Stimulated activated CD8-positive, alpha-beta memory T cell treated with anti-CD3 and anti-CD28 coated beads, Interleukin-15, amount 100 ng/mL, for 24 hours (primary cell): Measurements from ENCODE around the gene CYP2E1.
"Not testable (repeated sequence)": the region's sequence is repeated elsewhere in the genome, so short reads cannot be mapped to it uniquely, and the experiment has no call there.

Source experiments
- DNase-seq: peaks from one replicate; pipeline ENCODE4 v3.0.0-alpha.2; 2020; ENCODE audit warnings: low read depth

CYP2E1 gene

DNA sequence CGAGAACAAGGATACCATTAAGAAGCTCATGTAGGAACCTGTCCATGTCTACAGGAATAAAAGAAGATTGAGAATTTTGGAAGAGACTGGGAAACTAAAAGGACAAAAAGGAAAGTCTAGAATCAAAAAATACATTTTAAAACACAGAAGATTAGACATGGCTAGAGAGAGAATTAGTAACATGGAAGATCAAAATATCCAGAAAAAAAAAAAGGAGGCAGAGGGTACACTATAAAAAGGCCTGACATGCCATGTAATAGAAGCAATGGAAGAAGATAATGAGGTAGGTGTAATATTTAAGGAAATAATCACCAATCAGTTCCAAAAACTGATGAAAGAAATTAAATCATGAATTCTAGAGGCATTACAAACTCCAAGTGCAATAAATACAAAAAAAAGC is 46.3 kb downstream of the CYP2E1 start:
- not testable (repeated sequence) for DNase-seq

DNA sequence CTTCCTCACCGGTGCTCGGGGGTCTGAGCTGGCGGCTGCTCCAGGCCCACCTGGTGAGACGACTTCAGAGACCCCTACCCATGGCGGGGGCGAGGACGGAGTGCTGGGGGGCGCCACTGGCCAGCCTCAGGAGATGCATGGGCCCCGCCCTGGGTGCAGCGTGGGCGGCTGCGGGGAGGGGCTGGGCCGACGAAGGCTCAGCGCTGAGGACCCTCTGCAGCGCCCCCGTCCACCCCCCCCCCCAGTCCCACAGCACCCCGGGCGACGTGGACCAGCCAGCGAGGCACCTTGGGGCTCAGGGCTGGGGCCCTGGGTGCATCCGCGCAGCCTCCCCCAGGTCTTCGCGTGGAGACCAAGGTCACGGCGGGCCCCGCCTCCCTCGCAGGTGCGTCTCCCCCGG is 49.9 kb downstream of the CYP2E1 start:
- not testable (repeated sequence) for DNase-seq
